MM.1S (cell line): ENCODE measurements around the gene FA2H.

Source experiments
- EZH2phosphoT487 ChIP-seq: fragments of 300-600 bp; sonication (generic); IDR thresholded peaks from 2 replicates; pipeline ENCODE4 v1.6.1; 2018; ENCODE audit warnings: antibody characterized with exemption, low read length
- TF ChIP-seq, protein P1 (sequence below): fragments of 300-600 bp; sonication (generic); IDR thresholded peaks from 2 replicates; pipeline ENCODE4 v1.5.1; 2016; ENCODE audit warnings: antibody characterized with exemption, low read length, mixed read lengths

DNA sequence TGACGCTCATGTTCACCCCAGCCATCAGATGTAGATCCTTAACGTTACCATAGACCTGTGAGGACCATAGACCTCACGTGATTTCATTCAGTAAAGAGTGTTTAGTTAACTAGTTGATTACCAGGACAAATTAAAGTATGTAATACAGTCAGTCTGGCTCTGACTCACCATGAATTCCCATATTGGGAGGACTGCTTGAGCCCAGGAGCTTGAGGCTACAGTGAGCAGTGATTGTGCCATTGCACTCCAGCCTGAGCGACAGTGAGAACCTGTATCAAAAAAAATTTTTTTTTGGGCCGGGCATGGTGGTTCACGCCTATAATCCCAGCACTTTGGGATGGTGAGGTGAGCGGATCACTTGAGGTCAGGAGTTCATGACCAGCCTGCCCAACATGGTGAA, 13.5 kb upstream of the FA2H start:
- TF ChIP-seq, protein P1, sequence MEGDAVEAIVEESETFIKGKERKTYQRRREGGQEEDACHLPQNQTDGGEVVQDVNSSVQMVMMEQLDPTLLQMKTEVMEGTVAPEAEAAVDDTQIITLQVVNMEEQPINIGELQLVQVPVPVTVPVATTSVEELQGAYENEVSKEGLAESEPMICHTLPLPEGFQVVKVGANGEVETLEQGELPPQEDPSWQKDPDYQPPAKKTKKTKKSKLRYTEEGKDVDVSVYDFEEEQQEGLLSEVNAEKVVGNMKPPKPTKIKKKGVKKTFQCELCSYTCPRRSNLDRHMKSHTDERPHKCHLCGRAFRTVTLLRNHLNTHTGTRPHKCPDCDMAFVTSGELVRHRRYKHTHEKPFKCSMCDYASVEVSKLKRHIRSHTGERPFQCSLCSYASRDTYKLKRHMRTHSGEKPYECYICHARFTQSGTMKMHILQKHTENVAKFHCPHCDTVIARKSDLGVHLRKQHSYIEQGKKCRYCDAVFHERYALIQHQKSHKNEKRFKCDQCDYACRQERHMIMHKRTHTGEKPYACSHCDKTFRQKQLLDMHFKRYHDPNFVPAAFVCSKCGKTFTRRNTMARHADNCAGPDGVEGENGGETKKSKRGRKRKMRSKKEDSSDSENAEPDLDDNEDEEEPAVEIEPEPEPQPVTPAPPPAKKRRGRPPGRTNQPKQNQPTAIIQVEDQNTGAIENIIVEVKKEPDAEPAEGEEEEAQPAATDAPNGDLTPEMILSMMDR = no peak
- no peak for TF ChIP-seq EZH2phosphoT487
